Prostate gland (tissue), 2 donors: ENCODE data around the gene VAMP4. TPM values are rescaled to one million over a fixed set of nuclear protein-coding genes. Genes with fewer than 3 reads are reported as not detected.

Experiments used
- DNase-seq: peaks from one replicate; pipeline ENCODE4 v3.0.0-alpha.2; 2019; ENCODE audit warnings: low spot score
- H3K27ac ChIP-seq, 2 donors: fragments of 200-600 bp; sonication (generic); 2 replicates each; pipeline ENCODE4 v1.5.1; 2017 to 2019
- H3K27me3 ChIP-seq: fragments of 200-600 bp; sonication (generic); replicated peaks from 2 replicates; pipeline ENCODE4 v1.5.1; 2019; ENCODE audit not compliant: insufficient read depth
- H3K36me3 ChIP-seq, 2 donors: fragments of 200-600 bp; sonication (generic); 1 replicate in 1 of 2; 2 replicates in 1 of 2; pipeline versions ENCODE4 v1.5.1 to v1.8.1; 2017 to 2019
- H3K4me1 ChIP-seq: fragments of 200-600 bp; sonication (generic); replicated peaks from 2 replicates; pipeline ENCODE4 v1.5.1; 2019
- H3K4me3 ChIP-seq, 2 donors: fragments of 200-600 bp; sonication (generic); 2 replicates each; pipeline ENCODE4 v1.5.1; 2017 to 2019
- H3K9me3 ChIP-seq: fragments of 200-600 bp; sonication (generic); 2 replicates; pipeline ENCODE4 v1.5.1; 2017
- POLR2A ChIP-seq: fragments of 450-650 bp; IDR thresholded peaks from one replicate; pipeline ENCODE4 v1.6.1; 2016; ENCODE audit warnings: antibody characterized with exemption, mild to moderate bottlenecking
- POLR2AphosphoS5 ChIP-seq: sonication (generic); formaldehyde crosslinking; IDR thresholded peaks from one replicate; pipeline ENCODE4 v1.6.1; 2017; ENCODE audit warnings: antibody characterized with exemption
- WGBS: methylation state at CpG from one replicate; pipeline ENCODE4 v1.1.5; 2018; 5-methylcytosine and 5-hydroxymethylcytosine counted together
- intact Hi-C: fragments of 100-400 bp; cut with DNase I; formaldehyde crosslinking; loops from one replicate; pipeline ENCODE4 v1.14.2; 2022
- total RNA-seq, 2 donors: library from RNA; depleted of rRNA; stranded (reverse); fragments of >200 nt; gene quantifications; one replicate each; pipeline ENCODE4 v1.1.0, GENCODE V29; 2016
- TF ChIP-seq, protein P1 (sequence below), 4 experiments: fragments of 200-600 bp in 2 of 4; fragments of 450-650 bp in 2 of 4; sonication (generic) in 2 of 4; IDR thresholded peaks; 1 replicate in 3 of 4; 2 replicates in 1 of 4; pipeline ENCODE4 v1.5.1; 2016 to 2019; ENCODE audit warnings: antibody characterized with exemption in 4 of 4, mild to moderate bottlenecking in 2 of 4, moderate library complexity in 2 of 4

Gene VAMP4
- total RNA-seq, 2 donors from 2014 or later: 8.2 to 17.2 TPM

DNA sequence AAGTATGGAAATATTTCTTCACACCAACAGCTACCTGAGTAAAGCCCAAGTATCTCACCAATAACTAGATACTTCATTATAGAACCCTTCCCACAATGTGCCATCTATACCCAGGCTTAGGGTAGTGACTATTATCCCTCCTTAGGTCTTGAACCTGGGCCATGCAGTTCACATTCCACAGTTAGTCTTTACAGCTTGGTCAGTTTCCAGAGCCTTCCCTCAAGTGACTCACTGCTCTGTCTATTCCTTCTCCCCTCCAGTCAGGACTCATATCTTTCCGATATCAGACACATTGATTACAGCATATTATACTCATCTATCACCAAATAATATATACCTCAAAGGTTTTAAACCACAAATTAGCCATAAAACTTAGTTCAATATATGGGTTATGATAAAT, 23.6 kb downstream of the VAMP4 start:
- H3K36me3 ChIP-seq: no peaks in the 10 kb centered on the region
- TF ChIP-seq POLR2A (no peak), POLR2AphosphoS5 (no peak)
- TF ChIP-seq, protein P1, sequence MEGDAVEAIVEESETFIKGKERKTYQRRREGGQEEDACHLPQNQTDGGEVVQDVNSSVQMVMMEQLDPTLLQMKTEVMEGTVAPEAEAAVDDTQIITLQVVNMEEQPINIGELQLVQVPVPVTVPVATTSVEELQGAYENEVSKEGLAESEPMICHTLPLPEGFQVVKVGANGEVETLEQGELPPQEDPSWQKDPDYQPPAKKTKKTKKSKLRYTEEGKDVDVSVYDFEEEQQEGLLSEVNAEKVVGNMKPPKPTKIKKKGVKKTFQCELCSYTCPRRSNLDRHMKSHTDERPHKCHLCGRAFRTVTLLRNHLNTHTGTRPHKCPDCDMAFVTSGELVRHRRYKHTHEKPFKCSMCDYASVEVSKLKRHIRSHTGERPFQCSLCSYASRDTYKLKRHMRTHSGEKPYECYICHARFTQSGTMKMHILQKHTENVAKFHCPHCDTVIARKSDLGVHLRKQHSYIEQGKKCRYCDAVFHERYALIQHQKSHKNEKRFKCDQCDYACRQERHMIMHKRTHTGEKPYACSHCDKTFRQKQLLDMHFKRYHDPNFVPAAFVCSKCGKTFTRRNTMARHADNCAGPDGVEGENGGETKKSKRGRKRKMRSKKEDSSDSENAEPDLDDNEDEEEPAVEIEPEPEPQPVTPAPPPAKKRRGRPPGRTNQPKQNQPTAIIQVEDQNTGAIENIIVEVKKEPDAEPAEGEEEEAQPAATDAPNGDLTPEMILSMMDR (IDR thresholded peaks at IDR 0.05): no peak
- 98% methylated on average over 1 of the region's 1 CpG for WGBS
- no peaks in the 10 kb centered on the region for H3K27me3 ChIP-seq
- no peak overlapping the region for H3K4me3 ChIP-seq
- no peak for DNase-seq
- H3K27ac ChIP-seq: no peak overlapping the region
- intact Hi-C loops: loop anchor here (5.0 kb wide), 2 partner anchors 41 to 236 kb away; no protein-coding TSS in a partner anchor
- H3K9me3 ChIP-seq: no peaks in the 10 kb centered on the region
- H3K4me1 ChIP-seq: no peaks in the 10 kb centered on the region

DNA sequence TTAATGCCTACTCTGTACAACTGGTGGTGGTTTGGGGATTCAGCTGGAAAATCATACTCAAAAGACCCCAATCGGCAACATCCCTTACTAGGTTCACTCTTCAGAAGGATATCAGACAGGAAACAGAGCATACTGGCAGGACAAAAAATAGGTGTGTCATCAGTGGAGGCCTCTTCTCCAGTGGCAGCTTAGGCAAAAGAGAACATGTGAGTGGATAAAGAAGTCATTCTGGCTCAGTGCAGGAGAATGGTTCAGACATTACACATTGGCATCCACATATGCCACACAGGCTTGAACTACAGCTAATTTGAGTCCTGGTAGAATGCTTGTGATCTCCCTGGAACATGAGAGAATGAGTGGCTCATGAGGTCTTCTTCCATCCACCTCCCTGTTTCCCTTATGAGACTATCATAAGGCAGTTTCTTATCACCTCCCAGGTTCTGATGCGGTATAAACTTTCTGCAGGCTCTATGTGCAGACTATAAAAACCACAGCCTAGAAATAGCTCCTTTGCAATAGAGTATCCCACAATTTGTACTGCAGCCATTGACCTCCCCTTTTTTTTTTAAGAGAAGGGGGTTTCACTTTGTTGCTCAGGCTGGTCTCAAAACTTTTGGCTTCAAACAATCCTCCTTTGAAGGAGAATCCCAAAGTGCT, 24.7 kb downstream of the VAMP4 start:
- Histone ChIP-seq H3K4me1 (no peaks in the 10 kb centered on the region), H3K4me3 (no peak overlapping the region), H3K36me3 (no peaks in the 10 kb centered on the region), H3K9me3 (no peaks in the 10 kb centered on the region), H3K27me3 (no peaks in the 10 kb centered on the region), H3K27ac (no peak overlapping the region)
- no peak for DNase-seq
- 86% methylated on average over 2 of the region's 2 CpGs for WGBS
- intact Hi-C loops: loop anchor here (5.0 kb wide), 2 partner anchors 40 to 235 kb away; no protein-coding TSS in a partner anchor
- TF ChIP-seq, protein P1 (IDR thresholded peaks at IDR 0.05): no peak
- TF ChIP-seq POLR2A (no peak), POLR2AphosphoS5 (no peak)

DNA sequence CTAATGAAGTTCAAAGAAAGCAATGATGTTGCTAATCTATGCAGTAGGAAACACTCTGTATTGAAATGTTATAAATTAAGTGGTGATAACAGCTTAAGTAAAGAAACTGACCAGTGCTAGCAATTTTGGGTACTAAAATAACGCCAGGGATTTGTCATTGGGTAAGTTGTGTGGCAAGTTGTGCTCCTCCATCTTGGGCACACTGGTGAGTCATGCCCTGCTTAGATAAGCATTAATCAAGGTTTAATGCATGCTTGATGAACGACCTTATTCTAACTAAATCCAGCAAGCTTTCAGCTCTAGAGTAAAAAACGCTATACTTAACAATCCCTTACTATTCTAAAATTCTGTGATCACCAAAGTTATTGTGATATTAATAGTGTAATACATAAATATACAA, 25.2 kb downstream of the VAMP4 start:
- no peaks in the 10 kb centered on the region for H3K9me3 ChIP-seq
- H3K36me3 ChIP-seq: no peaks in the 10 kb centered on the region
- H3K27ac ChIP-seq: no peak overlapping the region
- no peak overlapping the region for H3K4me3 ChIP-seq
- intact Hi-C loops: loop anchor here (1.0 to 5.0 kb wide), 3 partner anchors 39 to 234 kb away; no protein-coding TSS in a partner anchor
- DNase-seq: no peak
- H3K27me3 ChIP-seq: no peaks in the 10 kb centered on the region
- TF ChIP-seq, protein P1 (IDR thresholded peaks at IDR 0.05): no peak
- no peak for TF ChIP-seq POLR2A
- WGBS: 59% methylated on average over 3 of the region's 3 CpGs
- H3K4me1 ChIP-seq: no peaks in the 10 kb centered on the region

DNA sequence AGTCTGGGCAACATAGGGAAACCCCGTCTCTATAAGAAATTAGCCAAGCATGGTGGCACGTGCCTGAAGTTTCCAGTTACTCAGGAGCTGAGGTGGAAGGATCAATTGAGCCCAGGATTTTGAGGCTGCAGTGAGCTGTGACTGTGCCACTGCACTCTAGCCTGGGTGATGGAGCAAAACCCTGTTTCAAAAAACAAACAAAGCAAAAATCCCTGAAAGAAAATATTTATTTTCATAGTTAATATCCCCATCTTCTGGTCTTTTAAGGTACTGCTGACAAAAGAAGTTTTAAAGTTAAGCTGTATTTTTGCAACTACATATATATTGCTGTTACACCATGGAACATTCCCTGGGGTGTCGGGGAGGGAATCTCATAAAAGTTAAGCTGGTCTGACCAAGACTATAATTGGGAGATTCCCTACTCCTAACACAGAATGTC, 26.0 kb downstream of the VAMP4 start:
- TF ChIP-seq, protein P1 (IDR thresholded peaks at IDR 0.05): peak; percentile 32 to 69 (median 58)
- no peak for TF ChIP-seq POLR2A
- Histone ChIP-seq H3K27ac (no peak overlapping the region), H3K9me3 (no peaks in the 10 kb centered on the region), H3K4me3 (no peak overlapping the region), H3K4me1 (no peaks in the 10 kb centered on the region), H3K27me3 (no peaks in the 10 kb centered on the region), H3K36me3 (no peaks in the 10 kb centered on the region)
- intact Hi-C loops: loop anchor here (1.0 to 5.0 kb wide), 3 partner anchors 39 to 234 kb away; no protein-coding TSS in a partner anchor
- DNase-seq: peak; percentile 4
- 40% methylated on average over 3 of the region's 3 CpGs for WGBS

DNA sequence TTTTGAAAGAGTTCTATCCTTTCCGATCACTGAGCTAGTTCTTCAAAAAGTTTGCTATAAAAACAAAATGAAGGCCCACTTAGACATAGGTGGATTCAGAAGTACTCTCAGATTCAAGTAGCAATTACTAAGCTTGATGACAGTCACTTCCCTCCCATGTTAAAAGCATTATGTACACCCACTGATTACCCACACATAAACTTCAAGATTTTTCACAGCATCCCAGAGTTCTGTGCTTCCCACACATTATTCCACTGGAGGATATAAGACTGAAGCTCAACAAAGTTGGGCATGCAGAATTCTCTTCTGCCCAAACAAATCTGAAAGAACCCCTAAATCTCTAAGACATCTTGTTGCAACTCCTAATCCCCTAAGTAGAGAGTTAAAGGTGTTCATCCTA, 29.5 kb downstream of the VAMP4 start:
- no peak for TF ChIP-seq POLR2AphosphoS5
- TF ChIP-seq POLR2A: no peak
- TF ChIP-seq, protein P1 (IDR thresholded peaks at IDR 0.05): no peak

More for the DNA sequence above, 29.5 kb downstream of the VAMP4 start:
- no peaks in the 10 kb centered on the region for H3K27me3 ChIP-seq
- no peaks in the 10 kb centered on the region for H3K9me3 ChIP-seq
- intact Hi-C loops: no loop called here
- no peaks in the 10 kb centered on the region for H3K4me1 ChIP-seq
- no peaks in the 10 kb centered on the region for H3K36me3 ChIP-seq
- no peak overlapping the region for H3K4me3 ChIP-seq
- 93% methylated on average over 1 of the region's 1 CpG for WGBS
- no peak for DNase-seq
- no peak overlapping the region for H3K27ac ChIP-seq
